Lower lobe of right lung (tissue), 2 donors: ENCODE results near the gene B3GAT3. TPM values are rescaled to one million over a fixed set of nuclear protein-coding genes. Genes with fewer than 3 reads are reported as not detected.

Source experiments
- ATAC-seq, 2 donors: fragments of 200-7000 bp; cut with Tn5 transposase; one replicate each; pipeline ENCODE4 v1.9.1; 2020 to 2022; ENCODE audit warnings: mild to moderate bottlenecking in 2 of 2, moderate library complexity in 2 of 2
- DNase-seq: peaks from one replicate; pipeline ENCODE4 v3.0.0-alpha.2; 2020
- H3K27ac ChIP-seq: fragments of 200-600 bp; one replicate; pipeline ENCODE4 v1.8.0; 2022
- H3K27me3 ChIP-seq: fragments of 200-600 bp; one replicate; pipeline ENCODE4 v1.8.0; 2022; ENCODE audit warnings: low read depth
- H3K36me3 ChIP-seq: fragments of 200-600 bp; one replicate; pipeline ENCODE4 v1.8.0; 2022; ENCODE audit warnings: mild to moderate bottlenecking
- H3K4me1 ChIP-seq: fragments of 200-600 bp; one replicate; pipeline ENCODE4 v1.8.0; 2022
- H3K4me3 ChIP-seq: fragments of 200-600 bp; one replicate; pipeline ENCODE4 v1.8.0; 2022; ENCODE audit warnings: mild to moderate bottlenecking
- H3K9me3 ChIP-seq: fragments of 200-600 bp; one replicate; pipeline ENCODE4 v1.8.0; 2022
- CTCF ChIP-seq: fragments of 200-600 bp; IDR thresholded peaks from one replicate; pipeline ENCODE4 v1.8.0; 2022; ENCODE audit warnings: antibody characterized with exemption, mild to moderate bottlenecking
- intact Hi-C: fragments of 100-400 bp; cut with DNase I; formaldehyde crosslinking; loops from one replicate; pipeline ENCODE4 v1.11.0; 2022
- long read RNA-seq: library from polyadenylated mRNA; unstranded; transcript quantifications from one replicate; pipeline ENCODE4 v2.0.0, GENCODE V29; 2021
- total RNA-seq: library from RNA; stranded (reverse); fragmentation: NEBNext Ultra II Directional; extraction: Animal tissue kit (Norgen Biotek cat#: 25700); gene quantifications from one replicate; pipeline ENCODE4 v1.2.1, GENCODE V29; 2021
- donor health status: DM: no; HTN: yes; CAD: no; lungs with severe emphysema.

Gene B3GAT3
- 32.6 TPM for total RNA-seq
- long read RNA-seq, transcript B3GAT3-201 (5 exons, 1,641 nt): major isoform, 27 of 48 reads
- long read RNA-seq, transcript B3GAT3-205 (5 exons, 1,120 nt): minor isoform, 7 of 48 reads
- long read RNA-seq, partial matches to known transcripts: 7 of 48 reads
- long read RNA-seq, other reads (novel, unspliced or antisense): 7 of 48 reads

- peaks cover 28% of the 10 kb centered on the region for H3K36me3 ChIP-seq
- H3K27me3 ChIP-seq: no peaks in the 10 kb centered on the region
- H3K9me3 ChIP-seq: no peaks in the 10 kb centered on the region
- peaks cover 19% of the 10 kb centered on the region for H3K4me1 ChIP-seq
- peak within 1 kb of the TSS; percentile 79 for H3K4me3 ChIP-seq
- peak; percentile 99 for ATAC-seq
- no peak for TF ChIP-seq CTCF
- intact Hi-C loops: no loop called here
- peak; percentile 99 for DNase-seq
- H3K27ac ChIP-seq: peak within 1 kb of the TSS; percentile 88
These were observed at the start of gene B3GAT3 for GRCh38 chr11:62621567-62622470. B3GAT3 (minus strand) TSS chr11:62621986; CDS start chr11:62621947, 39 bp downstream.

- DNase-seq (no peak), ATAC-seq (peak; percentile 52 to 55)
- H3K4me1 ChIP-seq: peaks cover 51% of the 10 kb centered on the region
These were observed 49.4 kb upstream of the B3GAT3 start for GRCh38 chr11:62671236-62671607.

GRCh38 chr11:62669420-62670161 is 47.8 kb upstream of the B3GAT3 start:
- TF ChIP-seq CTCF: no peak
- Histone ChIP-seq H3K4me1 (peaks cover 54% of the 10 kb centered on the region), H3K27ac (no peak overlapping the region), H3K4me3 (no peak overlapping the region), H3K27me3 (no peaks in the 10 kb centered on the region), H3K36me3 (peaks cover 35% of the 10 kb centered on the region), H3K9me3 (no peaks in the 10 kb centered on the region)
- ATAC-seq (no peak), DNase-seq (no peak)
- intact Hi-C loops: no loop called here

More at GRCh38 chr11:62671236-62671607, 49.4 kb upstream of the B3GAT3 start:
- Histone ChIP-seq H3K4me3 (peak overlapping the region; percentile 98), H3K36me3 (peaks cover 49% of the 10 kb centered on the region), H3K27ac (peak overlapping the region; percentile 93), H3K9me3 (no peaks in the 10 kb centered on the region), H3K27me3 (no peaks in the 10 kb centered on the region)
- no peak for TF ChIP-seq CTCF
- intact Hi-C loops: no loop called here

- H3K27me3 ChIP-seq: no peaks in the 10 kb centered on the region
- H3K9me3 ChIP-seq: no peaks in the 10 kb centered on the region
- TF ChIP-seq CTCF: no peak
- H3K4me1 ChIP-seq: peaks cover 56% of the 10 kb centered on the region
- DNase-seq: no peak
- H3K4me3 ChIP-seq: no peak overlapping the region
- peaks cover 24% of the 10 kb centered on the region for H3K36me3 ChIP-seq
- no peak for ATAC-seq
- no peak overlapping the region for H3K27ac ChIP-seq
- intact Hi-C loops: no loop called here
These were observed 45.7 kb upstream of the B3GAT3 start for GRCh38 chr11:62667460-62667859.

- no peak for ATAC-seq
- Histone ChIP-seq H3K4me1 (peaks cover 52% of the 10 kb centered on the region), H3K27me3 (no peaks in the 10 kb centered on the region), H3K4me3 (peak overlapping the region; percentile 92), H3K27ac (peak overlapping the region; percentile 91), H3K9me3 (no peaks in the 10 kb centered on the region), H3K36me3 (peaks cover 28% of the 10 kb centered on the region)
- TF ChIP-seq CTCF: no peak
- intact Hi-C loops: no loop called here
- DNase-seq: no peak
These were observed 44.6 kb upstream of the B3GAT3 start for GRCh38 chr11:62666259-62666926.
